Skeletal muscle satellite cell (primary cell): Measurements from ENCODE around the gene PSMB3.

Experiments used
- H3K27me3 ChIP-seq: 2 replicates; pipeline ENCODE4 v1.7.0; 2013; ENCODE audit warnings: low read length; ENCODE audit not compliant: control insufficient read depth, insufficient read depth
- H3K36me3 ChIP-seq: 2 replicates; pipeline ENCODE4 v1.7.0; 2013; ENCODE audit warnings: mild to moderate bottlenecking, control low read depth, low read length; ENCODE audit not compliant: insufficient read depth
- H3K4me1 ChIP-seq: 2 replicates; pipeline ENCODE4 v1.7.0; 2013; ENCODE audit warnings: low read length; ENCODE audit not compliant: control insufficient read depth, insufficient read depth
- H3K4me2 ChIP-seq: 2 replicates; pipeline ENCODE4 v1.7.0; 2013; ENCODE audit warnings: mild to moderate bottlenecking, low read length
- H3K4me3 ChIP-seq: 2 replicates; pipeline ENCODE4 v1.7.0; 2013; ENCODE audit warnings: low read length
- H3K9ac ChIP-seq: 2 replicates; pipeline ENCODE4 v1.7.0; 2013; ENCODE audit warnings: mild to moderate bottlenecking, low read depth, low read length, moderate library complexity
- H3K9me3 ChIP-seq: replicated peaks from 2 replicates; pipeline ENCODE4 v1.7.0; 2013; ENCODE audit warnings: mild to moderate bottlenecking, control low read depth, low read length

PSMB3 gene

GRCh38 chr17:38740044-38740443 lies 12.5 kb upstream of the PSMB3 start:
- no peak overlapping the region for H3K4me2 ChIP-seq
- peaks cover 30% of the 10 kb centered on the region for H3K36me3 ChIP-seq
- H3K4me3 ChIP-seq: no peak overlapping the region
- H3K4me1 ChIP-seq: peaks cover 27% of the 10 kb centered on the region
- H3K27me3 ChIP-seq: no peaks in the 10 kb centered on the region
- H3K9ac ChIP-seq: no peak overlapping the region
- no peaks in the 10 kb centered on the region for H3K9me3 ChIP-seq

GRCh38 chr17:38740806-38741205 lies 11.7 kb upstream of the PSMB3 start:
- H3K4me2 ChIP-seq: no peak overlapping the region
- H3K4me1 ChIP-seq: peaks cover 25% of the 10 kb centered on the region
- H3K36me3 ChIP-seq: peaks cover 28% of the 10 kb centered on the region
- no peaks in the 10 kb centered on the region for H3K27me3 ChIP-seq
- no peak overlapping the region for H3K4me3 ChIP-seq
- H3K9ac ChIP-seq: no peak overlapping the region
- H3K9me3 ChIP-seq: no peaks in the 10 kb centered on the region

DNA sequence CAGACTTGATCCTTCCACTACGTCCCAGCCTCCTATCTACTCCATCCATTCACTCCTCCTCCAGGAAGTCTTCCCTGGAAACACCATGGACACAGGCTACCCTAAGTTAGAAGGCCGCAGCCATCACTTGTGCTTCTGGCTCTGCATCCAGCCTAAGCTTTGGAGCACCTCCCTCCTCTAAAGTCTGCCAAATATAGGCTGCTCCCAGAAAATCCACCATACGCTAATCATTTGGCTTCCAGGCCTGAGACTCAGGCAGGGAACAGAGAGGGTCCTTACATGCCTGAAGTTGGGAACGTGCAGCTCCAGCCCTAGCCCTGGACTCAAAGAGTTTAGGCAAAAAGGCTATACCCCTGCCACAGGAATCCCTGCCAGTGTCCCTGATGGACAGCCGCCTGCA lies 11.1 kb upstream of the PSMB3 start:
- Histone ChIP-seq H3K4me1 (peaks cover 31% of the 10 kb centered on the region), H3K4me3 (no peak overlapping the region), H3K9ac (no peak overlapping the region), H3K27me3 (no peaks in the 10 kb centered on the region), H3K36me3 (peaks cover 22% of the 10 kb centered on the region), H3K9me3 (no peaks in the 10 kb centered on the region), H3K4me2 (no peak overlapping the region)

- no peak overlapping the region for H3K4me2 ChIP-seq
- H3K9me3 ChIP-seq: no peaks in the 10 kb centered on the region
- peaks cover 34% of the 10 kb centered on the region for H3K4me1 ChIP-seq
- H3K4me3 ChIP-seq: no peak overlapping the region
- H3K9ac ChIP-seq: peak overlapping the region; percentile 41
- peaks cover 22% of the 10 kb centered on the region for H3K36me3 ChIP-seq
- no peaks in the 10 kb centered on the region for H3K27me3 ChIP-seq
Measured at GRCh38 chr17:38741921-38742410, 10.6 kb upstream of the PSMB3 start.

- no peaks in the 10 kb centered on the region for H3K27me3 ChIP-seq
Measured at GRCh38 chr17:38742411-38743308, 9.9 kb upstream of the PSMB3 start.

GRCh38 chr17:38743556-38744171 lies 8.9 kb upstream of the PSMB3 start:
- no peak overlapping the region for H3K4me2 ChIP-seq
- H3K4me3 ChIP-seq: no peak overlapping the region
- peaks cover 34% of the 10 kb centered on the region for H3K4me1 ChIP-seq
- H3K27me3 ChIP-seq: no peaks in the 10 kb centered on the region
- H3K9me3 ChIP-seq: no peaks in the 10 kb centered on the region
- H3K36me3 ChIP-seq: peaks cover 13% of the 10 kb centered on the region
- H3K9ac ChIP-seq: no peak overlapping the region

More at GRCh38 chr17:38742411-38743308, 9.9 kb upstream of the PSMB3 start:
- peak overlapping the region; percentile 41 for H3K9ac ChIP-seq
- H3K4me3 ChIP-seq: no peak overlapping the region
- peaks cover 22% of the 10 kb centered on the region for H3K36me3 ChIP-seq
- H3K9me3 ChIP-seq: no peaks in the 10 kb centered on the region
- peaks cover 34% of the 10 kb centered on the region for H3K4me1 ChIP-seq
- H3K4me2 ChIP-seq: peak overlapping the region; percentile 21

DNA sequence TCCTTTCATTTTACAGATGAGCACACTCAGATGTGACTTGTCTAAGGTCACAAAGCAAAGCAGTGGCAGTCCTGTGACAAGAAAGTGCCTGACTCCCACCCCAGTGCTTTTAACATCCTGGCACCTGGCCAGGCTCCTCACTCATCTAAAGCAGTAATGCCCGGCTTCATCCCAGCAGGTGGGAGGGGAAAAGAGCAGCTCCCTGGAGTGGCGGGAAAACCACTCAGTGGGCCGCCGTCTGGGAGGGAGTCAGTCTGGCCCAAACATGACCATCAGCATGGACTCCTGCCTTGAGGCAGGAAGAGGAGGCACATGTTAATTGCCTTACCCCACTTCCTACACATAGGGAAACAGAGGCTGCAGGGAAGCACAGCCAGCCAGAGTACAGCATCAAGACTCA lies 7.0 kb upstream of the PSMB3 start:
- Histone ChIP-seq H3K4me3 (no peak overlapping the region), H3K4me1 (peaks cover 45% of the 10 kb centered on the region), H3K9me3 (no peaks in the 10 kb centered on the region), H3K27me3 (no peaks in the 10 kb centered on the region), H3K9ac (no peak overlapping the region), H3K4me2 (peak overlapping the region; percentile 90), H3K36me3 (no peaks in the 10 kb centered on the region)

DNA sequence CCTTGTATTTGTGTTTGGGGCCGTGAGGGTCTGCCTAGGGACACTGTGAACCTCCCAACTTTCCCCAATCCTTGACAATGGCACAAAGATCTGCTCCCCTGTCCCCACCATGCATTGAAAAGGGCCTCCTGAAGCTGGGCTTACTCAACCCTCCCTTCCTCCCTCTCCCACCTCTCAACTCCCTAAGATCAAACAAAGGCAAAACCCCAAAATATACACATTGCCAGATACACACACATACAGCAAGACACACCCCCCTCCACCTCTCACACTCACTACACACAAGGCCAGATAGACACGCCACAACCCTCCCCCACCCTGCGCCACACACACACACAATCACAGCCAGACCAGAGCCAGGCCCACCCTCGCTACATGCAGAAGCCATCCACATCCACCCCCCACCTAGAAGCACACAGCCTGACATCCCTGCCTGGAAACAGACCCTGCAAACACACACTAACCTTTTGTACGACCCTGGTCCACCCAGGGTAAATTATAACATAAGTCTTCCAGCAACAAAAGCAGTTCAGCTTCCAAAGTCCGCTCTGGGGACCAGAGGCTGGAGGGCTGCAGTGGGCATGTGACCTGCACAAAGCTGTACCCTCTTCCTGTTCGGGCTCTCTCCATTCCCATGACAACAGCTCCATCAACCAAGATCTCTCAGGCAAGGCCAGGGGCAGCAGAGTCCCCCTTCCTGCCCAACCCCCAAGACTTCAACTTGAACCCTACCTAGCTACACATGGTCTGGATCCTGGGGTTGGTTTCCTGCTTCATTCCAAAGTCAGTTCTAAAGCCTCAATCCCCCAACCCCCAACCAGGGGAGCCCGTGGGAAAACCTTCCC lies 6.3 kb upstream of the PSMB3 start:
- peaks cover 49% of the 10 kb centered on the region for H3K4me1 ChIP-seq
- peak overlapping the region; percentile 93 for H3K9ac ChIP-seq

DNA sequence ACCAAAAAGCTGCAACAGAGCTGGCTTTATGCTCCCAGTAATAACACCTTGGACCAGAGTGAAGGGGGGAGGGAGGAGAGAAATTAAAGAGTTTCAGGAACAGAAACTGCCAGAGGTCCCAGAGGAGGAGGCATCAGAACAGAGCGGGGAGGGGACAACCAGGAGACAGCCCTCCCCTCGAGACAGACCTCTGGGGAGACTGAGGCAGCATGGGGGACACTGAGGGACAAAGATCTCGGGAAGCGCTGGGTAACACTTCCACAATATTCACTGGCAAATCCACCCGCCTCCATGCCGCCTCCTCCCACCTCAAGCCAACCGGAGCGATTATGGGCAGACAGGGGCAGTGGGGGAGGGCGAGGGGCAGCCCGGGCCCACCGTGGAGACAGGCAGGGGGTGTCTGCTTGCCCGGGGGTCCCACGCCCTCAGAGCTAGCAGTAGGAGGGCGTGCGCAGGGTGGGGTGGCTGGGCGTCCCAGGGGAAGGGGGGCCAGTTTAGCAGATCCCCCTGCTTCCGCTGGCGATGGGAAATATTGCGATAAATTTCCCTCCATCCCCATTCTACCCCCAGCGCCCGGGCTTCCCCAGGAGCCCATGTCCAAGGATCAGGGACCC lies 5.6 kb upstream of the PSMB3 start:
- Histone ChIP-seq H3K27me3 (no peaks in the 10 kb centered on the region), H3K9me3 (no peaks in the 10 kb centered on the region), H3K4me3 (peak overlapping the region; percentile 96), H3K9ac (peak overlapping the region; percentile 93), H3K4me1 (peaks cover 50% of the 10 kb centered on the region), H3K4me2 (peak overlapping the region; percentile 90), H3K36me3 (no peaks in the 10 kb centered on the region)

More for the DNA sequence above, 6.3 kb upstream of the PSMB3 start:
- peak overlapping the region; percentile 90 for H3K4me2 ChIP-seq
- H3K9me3 ChIP-seq: no peaks in the 10 kb centered on the region
- H3K27me3 ChIP-seq: no peaks in the 10 kb centered on the region
- H3K4me3 ChIP-seq: peak overlapping the region; percentile 96
- H3K36me3 ChIP-seq: no peaks in the 10 kb centered on the region

DNA sequence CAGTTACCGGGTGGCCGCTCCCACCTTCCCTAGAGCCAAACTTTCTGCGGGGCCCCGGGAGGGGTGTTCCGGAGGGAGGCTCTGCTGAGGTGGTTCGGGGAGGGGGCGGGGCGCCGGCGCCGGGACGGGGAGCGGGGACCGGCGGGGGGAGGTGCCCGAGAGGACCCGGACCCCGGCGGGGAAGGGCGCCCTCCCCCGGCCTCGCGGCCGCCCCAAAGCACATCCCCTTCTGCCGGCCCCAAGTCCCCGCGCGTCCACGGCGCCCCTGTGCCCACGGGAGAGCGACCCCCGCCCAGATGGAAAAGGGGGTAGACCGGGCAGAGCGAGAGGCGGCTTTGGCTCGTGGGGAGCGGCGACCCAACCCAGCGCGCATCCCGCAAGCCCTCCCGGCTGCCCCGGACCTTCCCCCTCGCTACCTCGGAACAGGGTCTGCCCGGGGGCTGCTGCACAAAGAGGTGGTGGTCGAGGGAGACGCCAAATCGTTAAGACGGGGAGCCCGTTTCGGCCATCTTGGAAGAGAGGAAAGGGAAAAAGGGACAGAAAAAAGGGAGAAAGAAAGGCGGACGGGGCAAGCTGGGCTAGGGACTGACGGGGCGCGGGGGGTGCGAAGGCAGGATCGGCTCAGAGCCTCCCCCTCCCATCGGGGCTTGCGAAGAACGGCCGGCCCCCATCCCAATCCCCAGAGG lies 4.9 kb upstream of the PSMB3 start:
- Histone ChIP-seq H3K4me1 (peaks cover 43% of the 10 kb centered on the region), H3K9ac (peak overlapping the region; percentile 93), H3K4me3 (peak overlapping the region; percentile 96), H3K4me2 (peak overlapping the region; percentile 90), H3K27me3 (no peaks in the 10 kb centered on the region), H3K36me3 (no peaks in the 10 kb centered on the region), H3K9me3 (no peaks in the 10 kb centered on the region)
